Stimulated activated effector memory CD8-positive, alpha-beta T cell treated with anti-CD3 and anti-CD28 coated beads, Interleukin-12 subunit alpha, Interleukin-12 subunit beta, amount 100 ng/mL, for 72 hours (primary cell): ENCODE measurements around the gene PDSS1.
"Not testable (repeated sequence)": the region's sequence is repeated elsewhere in the genome, so short reads cannot be mapped to it uniquely, and the experiment has no call there.

Experiments used
- ATAC-seq: fragments of 150-1000 bp; cut with Tn5 transposase; 2 replicates; pipeline ENCODE4 v1.10.0; 2021
- DNase-seq, 2 donors: peaks; one replicate each; pipeline ENCODE4 v3.0.0; 2021 to 2022; ENCODE audit warnings: low spot score in 2 of 2
- H3K27ac Mint-ChIP-seq: one replicate; pipeline ENCODE4 v1.8.0; 2022; ENCODE audit warnings: mild to moderate bottlenecking, mixed read lengths
- H3K36me3 Mint-ChIP-seq: one replicate; pipeline ENCODE4 v1.8.0; 2022; ENCODE audit warnings: mild to moderate bottlenecking, mixed read lengths
- H3K4me1 Mint-ChIP-seq: one replicate; pipeline ENCODE4 v1.8.0; 2022; ENCODE audit warnings: mixed read lengths
- H3K4me3 Mint-ChIP-seq: one replicate; pipeline ENCODE4 v1.8.0; 2022; ENCODE audit warnings: mild to moderate bottlenecking, mixed read lengths
- H3K9me3 Mint-ChIP-seq: one replicate; pipeline ENCODE4 v1.8.0; 2022; ENCODE audit warnings: mixed read lengths

PDSS1 gene

GRCh38 chr10:26743841-26744240 lies 46.3 kb downstream of the PDSS1 start:
- H3K4me1 Mint-ChIP-seq: peaks cover 42% of the 10 kb centered on the region
- no peak overlapping the region for H3K4me3 Mint-ChIP-seq
- ATAC-seq (no peak), DNase-seq (no peak)
- H3K9me3 Mint-ChIP-seq: no peaks in the 10 kb centered on the region
- peaks cover 100% of the 10 kb centered on the region for H3K36me3 Mint-ChIP-seq
- H3K27ac Mint-ChIP-seq: peak overlapping the region; percentile 99

- H3K27ac Mint-ChIP-seq: peak overlapping the region; percentile 85
- DNase-seq (no peak), ATAC-seq (no peak)
- H3K36me3 Mint-ChIP-seq: peaks cover 100% of the 10 kb centered on the region
- H3K9me3 Mint-ChIP-seq: no peaks in the 10 kb centered on the region
- H3K4me1 Mint-ChIP-seq: peaks cover 23% of the 10 kb centered on the region
- H3K4me3 Mint-ChIP-seq: no peak overlapping the region
Measured at GRCh38 chr10:26746061-26746460, 48.6 kb downstream of the PDSS1 start.

GRCh38 chr10:26755443-26755903 lies 58.0 kb downstream of the PDSS1 start:
- DNase-seq: no peak

GRCh38 chr10:26759008-26759407 lies 61.5 kb downstream of the PDSS1 start:
- peaks cover 5% of the 10 kb centered on the region for H3K4me1 Mint-ChIP-seq
- H3K36me3 Mint-ChIP-seq: peaks cover 87% of the 10 kb centered on the region
- H3K4me3 Mint-ChIP-seq: no peak overlapping the region
- DNase-seq (no peak), ATAC-seq (no peak)
- H3K27ac Mint-ChIP-seq: peak overlapping the region; percentile 62
- H3K9me3 Mint-ChIP-seq: no peaks in the 10 kb centered on the region

More at GRCh38 chr10:26755443-26755903, 58.0 kb downstream of the PDSS1 start:
- no peaks in the 10 kb centered on the region for H3K9me3 Mint-ChIP-seq
- H3K27ac Mint-ChIP-seq: peak overlapping the region; percentile 47
- peaks cover 73% of the 10 kb centered on the region for H3K36me3 Mint-ChIP-seq
- no peak overlapping the region for H3K4me3 Mint-ChIP-seq
- H3K4me1 Mint-ChIP-seq: peaks cover 5% of the 10 kb centered on the region
- no peak for ATAC-seq

GRCh38 chr10:26765549-26765948 lies 68.0 kb downstream of the PDSS1 start:
- H3K36me3 Mint-ChIP-seq: peaks cover 96% of the 10 kb centered on the region
- no peak for DNase-seq
- no peaks in the 10 kb centered on the region for H3K4me1 Mint-ChIP-seq
- no peak overlapping the region for H3K27ac Mint-ChIP-seq
- H3K4me3 Mint-ChIP-seq: no peak overlapping the region
- no peaks in the 10 kb centered on the region for H3K9me3 Mint-ChIP-seq
- no peak for ATAC-seq

- H3K36me3 Mint-ChIP-seq: peaks cover 60% of the 10 kb centered on the region
- H3K4me1 Mint-ChIP-seq: peaks cover 11% of the 10 kb centered on the region
- no peak overlapping the region for H3K4me3 Mint-ChIP-seq
- ATAC-seq (no peak), DNase-seq (no peak)
- H3K27ac Mint-ChIP-seq: no peak overlapping the region
- no peaks in the 10 kb centered on the region for H3K9me3 Mint-ChIP-seq
Measured at GRCh38 chr10:26770069-26770468, 72.6 kb downstream of the PDSS1 start.

- H3K4me1 Mint-ChIP-seq: peaks cover 32% of the 10 kb centered on the region
- H3K9me3 Mint-ChIP-seq: no peaks in the 10 kb centered on the region
- H3K27ac Mint-ChIP-seq: no peak overlapping the region
- peaks cover 51% of the 10 kb centered on the region for H3K36me3 Mint-ChIP-seq
- H3K4me3 Mint-ChIP-seq: no peak overlapping the region
- DNase-seq (no peak), ATAC-seq (no peak)
Measured at GRCh38 chr10:26773633-26774032, 76.1 kb downstream of the PDSS1 start.

- Mint-ChIP-seq H3K4me1 (peaks cover 56% of the 10 kb centered on the region), H3K9me3 (no peaks in the 10 kb centered on the region), H3K36me3 (peaks cover 28% of the 10 kb centered on the region), H3K27ac (peak overlapping the region; percentile 72), H3K4me3 (no peak overlapping the region)
- no peak for ATAC-seq
- DNase-seq: no peak
Measured at GRCh38 chr10:26776258-26776657, 78.8 kb downstream of the PDSS1 start.

- no peak overlapping the region for H3K4me3 Mint-ChIP-seq
- no peak for DNase-seq
- peak; percentile 27 for ATAC-seq
Measured at GRCh38 chr10:26777686-26778085, 80.2 kb downstream of the PDSS1 start.

GRCh38 chr10:26779176-26779860 lies 81.8 kb downstream of the PDSS1 start:
- DNase-seq: no peak
- H3K9me3 Mint-ChIP-seq: no peaks in the 10 kb centered on the region
- peaks cover 42% of the 10 kb centered on the region for H3K36me3 Mint-ChIP-seq
- H3K27ac Mint-ChIP-seq: no peak overlapping the region
- no peak for ATAC-seq
- H3K4me1 Mint-ChIP-seq: peaks cover 76% of the 10 kb centered on the region
- no peak overlapping the region for H3K4me3 Mint-ChIP-seq

More at GRCh38 chr10:26777686-26778085, 80.2 kb downstream of the PDSS1 start:
- Mint-ChIP-seq H3K4me1 (peaks cover 70% of the 10 kb centered on the region), H3K36me3 (peaks cover 35% of the 10 kb centered on the region), H3K9me3 (no peaks in the 10 kb centered on the region), H3K27ac (peak overlapping the region; percentile 87)

- H3K4me3 Mint-ChIP-seq: no peak overlapping the region
- peak overlapping the region; percentile 42 for H3K27ac Mint-ChIP-seq
- no peak for DNase-seq
- peaks cover 76% of the 10 kb centered on the region for H3K4me1 Mint-ChIP-seq
- H3K36me3 Mint-ChIP-seq: peaks cover 38% of the 10 kb centered on the region
- no peaks in the 10 kb centered on the region for H3K9me3 Mint-ChIP-seq
- ATAC-seq: no peak
Measured at GRCh38 chr10:26780106-26780792, 82.7 kb downstream of the PDSS1 start.

- peak overlapping the region; percentile 19 for H3K4me3 Mint-ChIP-seq
- H3K4me1 Mint-ChIP-seq: peaks cover 77% of the 10 kb centered on the region
- H3K36me3 Mint-ChIP-seq: peaks cover 31% of the 10 kb centered on the region
- no peaks in the 10 kb centered on the region for H3K9me3 Mint-ChIP-seq
- ATAC-seq (peak; percentile 95), DNase-seq (peak in 1 of 2 donors; percentile 59)
- peak overlapping the region; percentile 42 for H3K27ac Mint-ChIP-seq
Measured at GRCh38 chr10:26780793-26781601, 83.5 kb downstream of the PDSS1 start.

- ATAC-seq: peak; percentile 71
- H3K4me1 Mint-ChIP-seq: peaks cover 81% of the 10 kb centered on the region
Measured at GRCh38 chr10:26781797-26782196, 84.3 kb downstream of the PDSS1 start.

GRCh38 chr10:26787362-26787761 lies 89.9 kb downstream of the PDSS1 start:
- Mint-ChIP-seq H3K27ac (no peak overlapping the region), H3K4me1 (peaks cover 67% of the 10 kb centered on the region)

More at GRCh38 chr10:26781797-26782196, 84.3 kb downstream of the PDSS1 start:
- H3K27ac Mint-ChIP-seq: peak overlapping the region; percentile 57
- peak overlapping the region; percentile 19 for H3K4me3 Mint-ChIP-seq
- no peaks in the 10 kb centered on the region for H3K9me3 Mint-ChIP-seq
- DNase-seq: no peak
- peaks cover 26% of the 10 kb centered on the region for H3K36me3 Mint-ChIP-seq

GRCh38 chr10:26789779-26790178 lies 92.3 kb downstream of the PDSS1 start:
- not testable (repeated sequence) for ATAC-seq, H3K9me3 Mint-ChIP-seq, H3K4me3 Mint-ChIP-seq, DNase-seq, H3K27ac Mint-ChIP-seq
- peaks cover 21% of the 10 kb centered on the region for H3K36me3 Mint-ChIP-seq
- peaks cover 61% of the 10 kb centered on the region for H3K4me1 Mint-ChIP-seq

More at GRCh38 chr10:26787362-26787761, 89.9 kb downstream of the PDSS1 start:
- H3K36me3 Mint-ChIP-seq: peaks cover 29% of the 10 kb centered on the region
- H3K4me3 Mint-ChIP-seq: no peak overlapping the region
- no peaks in the 10 kb centered on the region for H3K9me3 Mint-ChIP-seq
- DNase-seq (no peak), ATAC-seq (no peak)
